Endothelial cell of umbilical vein (primary cell): ENCODE measurements around the gene FAM120B. TPM values are rescaled to one million over a fixed set of nuclear protein-coding genes. Genes with fewer than 3 reads are reported as not detected.

ENCODE experiments used
- BruUV-seq: library from RNA; stranded (reverse); fragments of 400-500 nt; replicated peaks from 2 replicates; lab custom pipeline; 2021; lab: Mats Ljungman, UMichigan
- CTCF ChIA-PET: fragments of 300-600, 350-600 bp; sonication (Branson Sonifier 250); formaldehyde crosslinking; loops from one replicate; lab custom pipeline; 2021; ENCODE audit warnings: antibody characterized with exemption, inconsistent platforms; lab: Charles Lee
- POLR2A ChIA-PET: fragments of 300-600, 350-600 bp; sonication (Branson Sonifier 250); formaldehyde crosslinking; loops from one replicate; lab custom pipeline; 2021; ENCODE audit warnings: antibody characterized with exemption, inconsistent platforms; lab: Charles Lee
- DNase-seq: peaks from one replicate; pipeline ENCODE4 v3.0.0-alpha.2; 2011; ENCODE audit warnings: low read depth, low spot score
- FAIRE-seq: peaks from 2 replicates; lab custom pipeline; 2011; peaks lifted over from hg19 to GRCh38; lab: Jason Lieb, UNC
- H2AFZ ChIP-seq: 2 replicates; pipeline ENCODE4 v1.6.0; 2012; ENCODE audit warnings: low read depth, low read length, control low read depth, inconsistent platforms
- H3K27ac ChIP-seq: 2 replicates; pipeline ENCODE4 v1.5.1; 2011; ENCODE audit warnings: low read depth, mild to moderate bottlenecking, control low read depth, low read length, moderate library complexity; ENCODE audit not compliant: insufficient read depth
- H3K27me3 ChIP-seq, 2 experiments: 2 replicates each; pipeline versions ENCODE4 v1.6.0 to v1.6.1; 2011; ENCODE audit warnings: low read length in 2 of 2, mixed read lengths in 1 of 2; ENCODE audit not compliant: control insufficient read depth in 2 of 2, insufficient read depth in 2 of 2
- H3K36me3 ChIP-seq, 2 experiments: 2 replicates in 1 of 2; 3 replicates in 1 of 2; pipeline ENCODE4 v1.5.1; 2011; ENCODE audit warnings: low read length in 2 of 2, mild to moderate bottlenecking in 1 of 2, moderate library complexity in 1 of 2; ENCODE audit not compliant: control insufficient read depth in 2 of 2, insufficient read depth in 2 of 2; ENCODE audit errors: extremely low read depth in 1 of 2
- H3K4me1 ChIP-seq: 3 replicates; pipeline ENCODE4 v1.5.1; 2011; ENCODE audit warnings: mild to moderate bottlenecking, low read length; ENCODE audit not compliant: control insufficient read depth, insufficient read depth; ENCODE audit errors: extremely low read depth
- H3K4me2 ChIP-seq: 2 replicates; pipeline ENCODE4 v1.6.1; 2011; ENCODE audit warnings: low read length, control low read depth, mixed read lengths; ENCODE audit not compliant: insufficient read depth
- H3K4me3 ChIP-seq, 3 experiments: fragments of 200-600 bp in 1 of 3; sonication (generic), shearing (Covaris generic) in 1 of 3; replicated peaks in 1 of 3; 2 replicates each; pipeline ENCODE4 v1.5.1; 2011 to 2016; ENCODE audit warnings: control low read depth in 3 of 3, low read length in 3 of 3, mild to moderate bottlenecking in 2 of 3, inconsistent platforms in 1 of 3, low read depth in 1 of 3, moderate library complexity in 1 of 3; ENCODE audit not compliant: insufficient read depth in 1 of 3
- H3K79me2 ChIP-seq: 2 replicates; pipeline ENCODE4 v1.6.0; 2012; ENCODE audit warnings: low read length, inconsistent platforms; ENCODE audit not compliant: control insufficient read depth, insufficient read depth
- H3K9ac ChIP-seq: replicated peaks from 2 replicates; pipeline ENCODE3; 2011; ENCODE audit warnings: low read length, control low read depth; ENCODE audit not compliant: insufficient read depth; ENCODE audit errors: extremely low read depth
- H3K9me1 ChIP-seq: replicated peaks from 3 replicates; pipeline ENCODE4 v1.6.0; 2011; ENCODE audit warnings: mild to moderate bottlenecking, low read length; ENCODE audit not compliant: control insufficient read depth, insufficient read depth; ENCODE audit errors: extremely low read depth
- H3K9me3 ChIP-seq: replicated peaks from 2 replicates; pipeline ENCODE4 v1.5.1; 2012; ENCODE audit warnings: low read length, inconsistent platforms; ENCODE audit not compliant: control insufficient read depth, insufficient read depth
- H4K20me1 ChIP-seq: replicated peaks from 2 replicates; pipeline ENCODE3; 2011; ENCODE audit warnings: mild to moderate bottlenecking, low read length; ENCODE audit not compliant: control insufficient read depth, insufficient read depth; ENCODE audit errors: extremely low read depth
- CTCF ChIP-seq, 2 donors: IDR thresholded peaks; 1 replicate in 1 of 2; 2 replicates in 1 of 2; pipeline ENCODE4 v1.5.1; 2011; ENCODE audit warnings: low read length in 2 of 2, mild to moderate bottlenecking in 2 of 2, moderate library complexity in 2 of 2, control low read depth in 1 of 2, inconsistent platforms in 1 of 2, low read depth in 1 of 2; ENCODE audit not compliant: insufficient read depth in 1 of 2; ENCODE audit errors: extremely low read depth in 1 of 2
- EZH2 ChIP-seq: IDR thresholded peaks from 2 replicates; pipeline ENCODE4 v1.6.1; 2012; ENCODE audit warnings: borderline replicate concordance, low read depth, mild to moderate bottlenecking, moderate library complexity, low read length, inconsistent platforms; ENCODE audit not compliant: severe bottlenecking
- GATA2 ChIP-seq: IDR thresholded peaks from 2 replicates; pipeline ENCODE4 v1.7.0; 2011; ENCODE audit warnings: low read depth, mild to moderate bottlenecking, moderate library complexity, mixed read lengths, low read length; ENCODE audit not compliant: insufficient read length, insufficient read depth
- dilution Hi-C: fragments of 300-500 bp; cut with MboI; formaldehyde crosslinking; loops from one replicate; pipeline ENCODE4 v1.15.0; 2019; ENCODE audit warnings: low sequenced_read_pairs; ENCODE audit not compliant: extremely low pct_ligation_motif_present
- intact Hi-C: fragments of 100-400 bp; cut with micrococcal nuclease; formaldehyde crosslinking; loops from one replicate; pipeline ENCODE4 v1.10.0; 2022
- polyA plus RNA-seq, 4 experiments: library from polyadenylated mRNA; depleted of rRNA in 3 of 4; stranded (reverse) in 3 of 4; unstranded in 1 of 4; fragments of >200 nt; gene quantifications; 2 replicates each; pipeline versions ENCODE4 v1.2.1 to v1.2.3, GENCODE V29; 2011 to 2012; ENCODE audit warnings: missing spikeins in 1 of 4
- total RNA-seq: library from RNA; stranded (reverse); gene quantifications from 2 replicates; pipeline ENCODE4 v1.2.3, GENCODE V29; 2021

FAM120B gene
- total and polyA plus RNA-seq, 2 donors (not counting 3 experiments of a cell fraction or from before 2014, with no cell fraction given), result 10.8 to 28.2 TPM

GRCh38 chr6:170293341-170294231 lies 13.0 kb upstream of the FAM120B start:
- Histone ChIP-seq H3K4me1 (peaks cover 25% of the 10 kb centered on the region), H2AFZ (no peak overlapping the region), H3K4me3 (no peak overlapping the region), H4K20me1 (no peaks in the 10 kb centered on the region), H3K36me3 (no peaks in the 10 kb centered on the region), H3K27me3 (peaks cover 30 to 70% of the 10 kb centered on the region in 2 experiments), H3K4me2 (no peak overlapping the region), H3K9me3 (no peaks in the 10 kb centered on the region), H3K9ac (no peak overlapping the region), H3K9me1 (no peaks in the 10 kb centered on the region), H3K79me2 (no peaks in the 10 kb centered on the region), H3K27ac (no peak overlapping the region)
- BruUV-seq, result no TSS peak
- no peak for DNase-seq
- intact Hi-C loops, result loop anchor here (2.0 to 5.0 kb wide), 3 partner anchors 13 to 441 kb away; partner anchors contain the start of gene FAM120B
- CTCF ChIA-PET, result interaction anchor here (1.1 to 7.1 kb wide), 3 partner anchors 24 to 461 kb away, joined by 4 to 62 read pairs (median 4); no protein-coding TSS in a partner anchor
- dilution Hi-C loops, result no loop called here
- TF ChIP-seq EZH2, result peak; percentile 7
- no peak for TF ChIP-seq CTCF (IDR thresholded peaks at IDR 0.05; ENCODE audit: extremely low read depth in 1 of 2, insufficient read depth in 1 of 2, low read depth in 1 of 2, low read length in 2 of 2)
- POLR2A ChIA-PET, result no interaction called here
- no peak for FAIRE-seq

GRCh38 chr6:170294298-170294730 lies 12.2 kb upstream of the FAM120B start:
- Histone ChIP-seq H3K79me2 (no peaks in the 10 kb centered on the region), H4K20me1 (no peaks in the 10 kb centered on the region), H3K4me3 (no peak overlapping the region), H3K36me3 (no peaks in the 10 kb centered on the region), H3K4me2 (no peak overlapping the region), H3K9me3 (no peaks in the 10 kb centered on the region), H2AFZ (no peak overlapping the region), H3K9me1 (no peaks in the 10 kb centered on the region), H3K4me1 (peaks cover 22% of the 10 kb centered on the region), H3K27ac (no peak overlapping the region), H3K27me3 (peaks cover 29 to 64% of the 10 kb centered on the region in 2 experiments), H3K9ac (no peak overlapping the region)
- dilution Hi-C loops, result no loop called here
- no TSS peak for BruUV-seq
- CTCF ChIA-PET, result interaction anchor here (1.1 to 7.1 kb wide), 3 partner anchors 24 to 462 kb away, joined by 4 to 62 read pairs (median 4); no protein-coding TSS in a partner anchor
- DNase-seq (no peak), FAIRE-seq (no peak)
- POLR2A ChIA-PET, result no interaction called here
- TF ChIP-seq EZH2 (peak; percentile 11), CTCF (IDR thresholded peaks at IDR 0.05; ENCODE audit: extremely low read depth in 1 of 2, insufficient read depth in 1 of 2, low read depth in 1 of 2, low read length in 2 of 2) (no peak), GATA2 (no peak)
- intact Hi-C loops, result loop anchor here (5.0 kb wide), 2 partner anchors 332 to 442 kb away; no protein-coding TSS in a partner anchor
